ENCODE measurements around the gene HS2ST1.

GRCh38 chr1:87072411-87072810, 158.0 kb downstream of the HS2ST1 start:
- no peak for TF ChIP-seq RCOR1 (conservative IDR thresholded peaks at IDR 0.05; ENCODE audit: low read depth, low read length)
- TF ChIP-seq MEF2A (IDR thresholded peaks at IDR 0.05; ENCODE audit: insufficient read depth, low read depth, low read length): no peak
- no peak for TF ChIP-seq HCFC1 (IDR thresholded peaks at IDR 0.05; ENCODE audit: low read length)
- TF ChIP-seq ETV6 (conservative IDR thresholded peaks at IDR 0.05 in 1 of 2, IDR thresholded peaks at IDR 0.05 in 1 of 2; ENCODE audit: borderline replicate concordance in 1 of 2, low read depth in 1 of 2): no peak
- TF ChIP-seq NRF1 (conservative IDR thresholded peaks at IDR 0.05; ENCODE audit: low read depth, low read length): no peak
- TF ChIP-seq CBX5 (IDR thresholded peaks at IDR 0.05; ENCODE audit: low read depth): no peak
- TF ChIP-seq CEBPB (IDR thresholded peaks at IDR 0.05; ENCODE audit: borderline replicate concordance in 1 of 2, low read depth in 2 of 2, low read length in 2 of 2): no peak
- no peak for TF ChIP-seq BHLHE40 (IDR thresholded peaks at IDR 0.05; ENCODE audit: borderline replicate concordance in 1 of 2, low read depth in 2 of 2, low read length in 1 of 2)
- no peak for TF ChIP-seq PAX5 (IDR thresholded peaks at IDR 0.05; ENCODE audit: borderline replicate concordance, low read depth, low read length)
